ENCODE measurements around the gene CERS4. TPM values are rescaled to one million over a fixed set of nuclear protein-coding genes. Genes with fewer than 3 reads are reported as not detected.

CERS4 gene
- total and polyA plus RNA-seq, 2 donors (not counting 3 experiments of a cell fraction or from before 2014, with no cell fraction given), result 4.9 to 7.7 TPM

DNA sequence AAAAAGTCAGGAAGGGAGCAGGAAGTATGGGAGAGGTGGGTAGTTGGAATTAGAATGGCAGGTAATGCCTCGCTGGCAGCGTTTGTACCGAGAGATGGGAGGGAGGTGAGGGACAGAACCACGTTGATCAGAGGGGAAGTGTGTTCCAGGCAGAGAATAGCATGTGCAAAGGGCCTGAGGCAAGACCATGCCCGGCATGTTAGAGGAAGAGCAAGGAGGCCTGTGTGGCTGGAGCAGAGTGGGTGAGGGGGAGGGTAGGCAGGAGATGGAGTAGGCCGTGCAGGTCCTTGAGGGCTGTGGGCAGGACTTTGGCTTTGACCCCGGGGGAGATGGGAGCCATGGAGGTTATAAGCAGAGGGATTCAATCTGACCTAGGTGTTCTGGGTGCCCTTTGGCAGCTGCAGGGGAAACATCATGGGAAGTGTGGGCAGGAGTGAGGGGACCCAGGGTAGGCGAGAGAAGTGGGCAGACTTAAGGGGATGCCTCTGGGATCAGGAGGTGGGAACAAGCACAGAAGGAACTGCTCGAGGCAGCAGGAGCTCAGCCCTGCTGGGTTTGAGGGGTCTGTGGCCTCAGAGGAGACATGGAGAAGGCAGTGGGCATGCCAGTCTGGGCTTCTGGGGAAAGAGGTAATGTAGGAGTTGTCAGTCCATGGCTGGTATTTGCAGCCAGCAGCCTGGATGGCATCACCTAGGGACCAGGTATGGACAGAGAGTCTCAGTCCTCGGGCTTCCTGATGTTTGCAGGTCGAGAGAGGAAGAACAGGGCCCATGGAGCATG lies 50.2 kb downstream of the CERS4 start:
- Histone ChIP-seq H3K9me3 (replicated peaks; ENCODE audit: control insufficient read depth, insufficient read depth, low read length) (no peaks in the 10 kb centered on the region), H3K9me1 (replicated peaks; ENCODE audit: control insufficient read depth, extremely low read depth, insufficient read depth, low read length) (no peaks in the 10 kb centered on the region), H4K20me1 (replicated peaks; ENCODE audit: control insufficient read depth, extremely low read depth, insufficient read depth, low read length) (no peaks in the 10 kb centered on the region), H3K27ac (ENCODE audit: insufficient read depth, low read depth, low read length) (no peak overlapping the region), H3K4me1 (ENCODE audit: control insufficient read depth, extremely low read depth, insufficient read depth, low read length) (no peaks in the 10 kb centered on the region), H3K36me3 (ENCODE audit: control insufficient read depth in 2 of 2, extremely low read depth in 1 of 2, insufficient read depth in 2 of 2, low read length in 2 of 2) (no peaks in the 10 kb centered on the region), H3K79me2 (ENCODE audit: control insufficient read depth, insufficient read depth, low read length) (no peaks in the 10 kb centered on the region), H3K4me3 (replicated peaks in 1 of 3; ENCODE audit: insufficient read depth in 1 of 3, low read depth in 1 of 3, low read length in 3 of 3) (no peak overlapping the region), H3K4me2 (ENCODE audit: insufficient read depth, low read length) (no peak overlapping the region), H3K9ac (replicated peaks; ENCODE audit: extremely low read depth, insufficient read depth, low read length) (no peak overlapping the region), H3K27me3 (ENCODE audit: control insufficient read depth in 2 of 2, insufficient read depth in 2 of 2, low read length in 2 of 2) (no peaks in the 10 kb centered on the region), H2AFZ (ENCODE audit: low read depth, low read length) (no peak overlapping the region)
- dilution Hi-C loops (cut with MboI; ENCODE audit: extremely low pct_ligation_motif_present, low sequenced_read_pairs), result no loop called here
- no TSS peak for BruUV-seq (replicated peaks)
- POLR2A ChIA-PET, result no interaction called here
- intact Hi-C loops (cut with micrococcal nuclease), result no loop called here
- no peak for DNase-seq (ENCODE audit: low read depth, low spot score)
- TF ChIP-seq GATA2 (IDR thresholded peaks at IDR 0.05; ENCODE audit: insufficient read depth, insufficient read length, low read depth, low read length) (no peak), MAX (IDR thresholded peaks at IDR 0.05; ENCODE audit: insufficient read depth, insufficient read length) (no peak), POLR2A (IDR thresholded peaks at IDR 0.05; ENCODE audit: low read depth, low read length) (no peak), POLR2AphosphoS5 (IDR thresholded peaks at IDR 0.05; ENCODE audit: insufficient read depth, low read depth, low read length) (no peak), EZH2 (IDR thresholded peaks at IDR 0.05; ENCODE audit: borderline replicate concordance, low read depth, low read length, severe bottlenecking) (no peak), JUN (IDR thresholded peaks at IDR 0.05; ENCODE audit: borderline replicate concordance, insufficient read depth, insufficient read length, low read depth) (no peak), MYC (IDR thresholded peaks at IDR 0.05; ENCODE audit: low read depth, low read length) (no peak), FOS (IDR thresholded peaks at IDR 0.05; ENCODE audit: borderline replicate concordance, insufficient read depth, low read length) (no peak)
- TF ChIP-seq, protein P1, sequence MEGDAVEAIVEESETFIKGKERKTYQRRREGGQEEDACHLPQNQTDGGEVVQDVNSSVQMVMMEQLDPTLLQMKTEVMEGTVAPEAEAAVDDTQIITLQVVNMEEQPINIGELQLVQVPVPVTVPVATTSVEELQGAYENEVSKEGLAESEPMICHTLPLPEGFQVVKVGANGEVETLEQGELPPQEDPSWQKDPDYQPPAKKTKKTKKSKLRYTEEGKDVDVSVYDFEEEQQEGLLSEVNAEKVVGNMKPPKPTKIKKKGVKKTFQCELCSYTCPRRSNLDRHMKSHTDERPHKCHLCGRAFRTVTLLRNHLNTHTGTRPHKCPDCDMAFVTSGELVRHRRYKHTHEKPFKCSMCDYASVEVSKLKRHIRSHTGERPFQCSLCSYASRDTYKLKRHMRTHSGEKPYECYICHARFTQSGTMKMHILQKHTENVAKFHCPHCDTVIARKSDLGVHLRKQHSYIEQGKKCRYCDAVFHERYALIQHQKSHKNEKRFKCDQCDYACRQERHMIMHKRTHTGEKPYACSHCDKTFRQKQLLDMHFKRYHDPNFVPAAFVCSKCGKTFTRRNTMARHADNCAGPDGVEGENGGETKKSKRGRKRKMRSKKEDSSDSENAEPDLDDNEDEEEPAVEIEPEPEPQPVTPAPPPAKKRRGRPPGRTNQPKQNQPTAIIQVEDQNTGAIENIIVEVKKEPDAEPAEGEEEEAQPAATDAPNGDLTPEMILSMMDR (IDR thresholded peaks at IDR 0.05; ENCODE audit: extremely low read depth in 1 of 2, insufficient read depth in 1 of 2, low read depth in 1 of 2, low read length in 2 of 2), result no peak
- FAIRE-seq, result no peak
- CTCF ChIA-PET, result interaction anchor here (1.5 kb wide), 1 partner anchor 315 kb away, joined by 6 read pairs; the partner anchor contains the start of gene TIMM44
